HepG2 (cell line): ENCODE results near the gene DOCK4. TPM values are rescaled to one million over a fixed set of nuclear protein-coding genes. Genes with fewer than 3 reads are reported as not detected.

Experiments
- ATAC-seq: fragments of 200-7000 bp; cut with Tn5 transposase; 3 replicates; pipeline ENCODE4 v1.9.1; 2020; ENCODE audit warnings: mild to moderate bottlenecking, moderate library complexity
- BruUV-seq: library from RNA; stranded (reverse); fragments of 400-500 nt; replicated peaks from 2 replicates; lab custom pipeline; 2021; lab: Mats Ljungman, UMichigan
- CTCF ChIA-PET: fragments of 300-600 bp; formaldehyde crosslinking; extraction: SDS; loops from one replicate; lab custom pipeline; 2021; ENCODE audit warnings: low total read pairs, inconsistent platforms, low intra/inter-chr PET ratio; lab: Yijun Ruan, JAX
- POLR2A ChIA-PET: fragments of 350-600 bp; sonication (Branson Sonifier 250); formaldehyde crosslinking; loops from one replicate; lab custom pipeline; 2020; ENCODE audit warnings: antibody characterized with exemption, inconsistent platforms; lab: Yijun Ruan, JAX
- DNase-seq: peaks from one replicate; pipeline ENCODE4 v3.0.0-alpha.2; 2015; ENCODE audit warnings: low spot score
- FAIRE-seq: peaks from 3 replicates; lab custom pipeline; 2011; peaks lifted over from hg19 to GRCh38; lab: Jason Lieb, UNC
- H2AFZ ChIP-seq: one replicate; pipeline ENCODE4 v1.6.1; 2011; ENCODE audit warnings: low read length, inconsistent platforms
- H3K27ac ChIP-seq: fragments of 300-600 bp; 3 replicates; pipeline ENCODE4 v1.8.0; 2011; ENCODE audit warnings: mixed run types, mild to moderate bottlenecking, mixed read lengths, low read length, inconsistent platforms; ENCODE audit not compliant: insufficient read depth; ENCODE audit errors: extremely low read length
- H3K27me3 ChIP-seq, 2 experiments: fragments of 200-600 bp in 1 of 2; 2 replicates in 1 of 2; 3 replicates in 1 of 2; pipeline versions ENCODE4 v1.6.0 to v1.8.0; 2011; ENCODE audit warnings: low read length in 2 of 2, mild to moderate bottlenecking in 2 of 2, moderate library complexity in 2 of 2, inconsistent platforms in 1 of 2; ENCODE audit not compliant: insufficient read depth in 2 of 2, control insufficient read depth in 1 of 2
- H3K36me3 ChIP-seq, 2 experiments: fragments of 200-600 bp in 1 of 2; replicated peaks in 1 of 2; 2 replicates in 1 of 2; 3 replicates in 1 of 2; pipeline versions ENCODE4 v1.5.1 to v1.8.0; 2011; ENCODE audit warnings: low read length in 2 of 2, inconsistent platforms in 1 of 2; ENCODE audit not compliant: insufficient read depth in 2 of 2, control insufficient read depth in 1 of 2
- H3K4me1 ChIP-seq: 2 replicates; pipeline ENCODE4 v1.5.1; 2012; ENCODE audit warnings: low read length, inconsistent platforms; ENCODE audit not compliant: insufficient read depth
- H3K4me2 ChIP-seq: 2 replicates; pipeline ENCODE4 v1.6.0; 2011; ENCODE audit warnings: low read depth, low read length, inconsistent platforms
- H3K4me3 ChIP-seq, 3 experiments: fragments of 200-600 bp in 1 of 3; sonication (generic), shearing (Covaris generic) in 1 of 3; replicated peaks in 1 of 3; 2 replicates each; pipeline ENCODE4 v1.5.1; 2011 to 2016; ENCODE audit warnings: low read length in 3 of 3, inconsistent platforms in 2 of 3, low read depth in 2 of 3, mild to moderate bottlenecking in 2 of 3, control low read depth in 1 of 3, mixed read lengths in 1 of 3; ENCODE audit not compliant: insufficient read depth in 1 of 3
- H3K79me2 ChIP-seq: one replicate; pipeline ENCODE4 v1.6.1; 2011; ENCODE audit warnings: low read length, inconsistent platforms; ENCODE audit not compliant: insufficient read depth
- H3K9ac ChIP-seq: 2 replicates; pipeline ENCODE4 v1.6.0; 2011; ENCODE audit warnings: mild to moderate bottlenecking, low read depth, low read length, inconsistent platforms; ENCODE audit not compliant: insufficient read depth
- H3K9me3 ChIP-seq: 2 replicates; pipeline ENCODE4 v1.5.1; 2012; ENCODE audit warnings: mild to moderate bottlenecking, low read length
- H4K20me1 ChIP-seq: 2 replicates; pipeline ENCODE4 v1.6.0; 2011; ENCODE audit warnings: inconsistent platforms, mild to moderate bottlenecking, low read length, moderate library complexity; ENCODE audit not compliant: insufficient read depth
- CENPBD1 ChIP-seq: sonication (generic); formaldehyde crosslinking; IDR thresholded peaks from 2 replicates; pipeline ENCODE4 v1.8.0; 2022; ENCODE audit warnings: missing genetic modification reagents, low read depth, mild to moderate bottlenecking, borderline replicate concordance
- ELF4 ChIP-seq: sonication (generic); formaldehyde crosslinking; IDR thresholded peaks from 2 replicates; pipeline ENCODE4 v1.5.0; 2020; ENCODE audit warnings: missing genetic modification reagents, mild to moderate bottlenecking, moderate library complexity, borderline replicate concordance
- NR2F2 ChIP-seq: IDR thresholded peaks from 2 replicates; pipeline ENCODE4 v1.6.1; 2012; ENCODE audit warnings: low read depth, inconsistent platforms, borderline replicate concordance
- TERF1 ChIP-seq: sonication (generic); formaldehyde crosslinking; IDR thresholded peaks from 2 replicates; pipeline ENCODE4 v1.8.0; 2022; ENCODE audit warnings: mild to moderate bottlenecking, missing genetic modification reagents, moderate library complexity
- ZKSCAN8 ChIP-seq: IDR thresholded peaks from 2 replicates; pipeline ENCODE4 v1.6.1; 2016; ENCODE audit warnings: borderline replicate concordance, missing genetic modification reagents, missing compliant biosample characterization
- ZNF557 ChIP-seq: sonication (generic); formaldehyde crosslinking; IDR thresholded peaks from 2 replicates; pipeline ENCODE4 v1.4.0; 2020; ENCODE audit warnings: missing genetic modification reagents
- WGBS: methylation state at CpG from one replicate; pipeline ENCODE4 v1.1.6; 2017; ENCODE audit warnings: low lambda C conversion rate; 5-methylcytosine and 5-hydroxymethylcytosine counted together
- in situ Hi-C: cut with HindIII; loops from 2 replicates; pipeline ENCODE4 v1.10.0; 2017; ENCODE audit warnings: low pct_unique_long_range_greater_than_20kb; ENCODE audit not compliant: extremely low pct_ligation_motif_present
- intact Hi-C: fragments of 100-400 bp; cut with micrococcal nuclease; formaldehyde crosslinking; loops from one replicate; pipeline ENCODE4 v1.10.0; 2022; ENCODE audit not compliant: unreplicated experiment
- polyA plus RNA-seq, 8 experiments: library from polyadenylated mRNA; depleted of rRNA in 3 of 8; stranded (reverse) in 7 of 8; unstranded in 1 of 8; fragments of >200 nt; fragmentation: Illumina TruSeq in 4 of 8; extraction: Trizol in 4 of 8; gene quantifications; 2 replicates each; pipeline versions ENCODE4 v1.2.1 to v1.2.3, GENCODE V29; 2011 to 2016; ENCODE audit warnings: low read depth in 4 of 8, missing spikeins in 1 of 8, mixed read lengths in 1 of 8; ENCODE audit not compliant: insufficient read depth in 1 of 8
- total RNA-seq, 5 experiments: library from RNA; depleted of rRNA; stranded (reverse); fragments of >200 nt; fragmentation: Illumina TruSeq; extraction: Trizol; gene quantifications; 2 replicates each; pipeline ENCODE4 v1.2.3, GENCODE V29; 2016; ENCODE audit warnings: low read depth in 1 of 5

Gene DOCK4
- total and polyA plus RNA-seq, 2 of the 13 experiments (the other 11 are each of a cell fraction or from before 2014, with no cell fraction given): 13.5 to 17.4 TPM

GRCh38 chr7:112001091-112001826 lies 204.9 kb downstream of the DOCK4 start (continued):
- no peak for TF ChIP-seq CENPBD1 (CRISPR knock-in tag)
- TF ChIP-seq, all 625 proteins: peak for 5

- CTCF ChIA-PET: no interaction called here
Measured at GRCh38 chr7:111998326-111998725, 207.9 kb downstream of the DOCK4 start.

DNA sequence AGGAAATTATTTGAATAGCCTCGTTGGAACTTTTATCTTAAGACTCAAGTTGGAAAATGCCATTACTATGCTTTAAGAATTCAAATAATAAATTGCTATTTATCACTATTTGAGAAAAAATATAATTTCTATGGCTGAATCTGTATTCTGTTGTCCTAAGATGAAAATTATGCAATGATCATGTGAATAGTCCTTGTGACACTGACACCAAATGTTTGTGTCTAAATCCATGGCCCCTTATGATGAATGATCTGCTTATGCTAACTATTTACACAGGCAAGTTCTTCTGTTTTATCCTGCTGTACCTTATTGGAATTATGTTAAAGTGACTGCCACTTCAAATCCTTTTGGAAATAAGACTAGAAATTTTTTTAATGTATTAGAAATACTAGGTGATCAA lies 208.7 kb downstream of the DOCK4 start:
- POLR2A ChIA-PET: no interaction called here
- 0 out of 2 replicates have a peak, but pooled peaks cover 5% of the 10 kb centered on the region for H3K4me1 ChIP-seq
- H4K20me1 ChIP-seq: no peaks in the 10 kb centered on the region
- H3K36me3 ChIP-seq: peaks cover 0 to 4% of the 10 kb centered on the region in 2 experiments; a peak in 1 of 5 replicates
- H3K4me3 ChIP-seq: no peak overlapping the region
- CTCF ChIA-PET: no interaction called here
- no peak for ATAC-seq
- no peak overlapping the region for H3K4me2 ChIP-seq
- no peak overlapping the region for H2AFZ ChIP-seq
- 98% methylated on average over 1 of the region's 1 CpG for WGBS
- BruUV-seq: no TSS peak
- in situ Hi-C loops: no loop called here
- FAIRE-seq: no peak
- H3K27ac ChIP-seq: no peak overlapping the region
- no peaks in the 10 kb centered on the region for H3K27me3 ChIP-seq
- no peak overlapping the region for H3K9ac ChIP-seq
- no peaks in the 10 kb centered on the region for H3K9me3 ChIP-seq
- no peak for DNase-seq
- no peaks in the 10 kb centered on the region for H3K79me2 ChIP-seq
- TF ChIP-seq ELF4 (CRISPR knock-in tag) (no peak), ZKSCAN8 (CRISPR knock-in tag) (no peak), TERF1 (CRISPR knock-in tag) (no peak)
- intact Hi-C loops: no loop called here

More at GRCh38 chr7:111998326-111998725, 207.9 kb downstream of the DOCK4 start:
- DNase-seq: no peak
- 100% methylated on average over 3 of the region's 3 CpGs for WGBS
- in situ Hi-C loops: no loop called here
- POLR2A ChIA-PET: no interaction called here
- no peak overlapping the region for H3K27ac ChIP-seq
- no peak overlapping the region for H3K4me2 ChIP-seq
- H3K27me3 ChIP-seq: no peaks in the 10 kb centered on the region
- no peaks in the 10 kb centered on the region for H3K9me3 ChIP-seq
- H3K4me1 ChIP-seq: 0 out of 2 replicates have a peak, but pooled peaks cover 5% of the 10 kb centered on the region
- intact Hi-C loops: no loop called here
- no peak overlapping the region for H2AFZ ChIP-seq
- no TSS peak for BruUV-seq
- ATAC-seq: no peak
- no peak for TF ChIP-seq NR2F2
- no peak for TF ChIP-seq ZNF557 (CRISPR knock-in tag)
- no peak for FAIRE-seq
- H3K4me3 ChIP-seq: no peak overlapping the region
- H4K20me1 ChIP-seq: no peaks in the 10 kb centered on the region
- peaks cover 0 to 4% of the 10 kb centered on the region in 2 experiments; a peak in 1 of 5 replicates for H3K36me3 ChIP-seq
- no peaks in the 10 kb centered on the region for H3K79me2 ChIP-seq
- H3K9ac ChIP-seq: no peak overlapping the region
